Renal cortex interstitium (tissue), 15 donors: ENCODE results near the gene IP6K1. TPM values are rescaled to one million over a fixed set of nuclear protein-coding genes. Genes with fewer than 3 reads are reported as not detected.
"Not testable (repeated sequence)": the region's sequence is repeated elsewhere in the genome, so short reads cannot be mapped to it uniquely, and the experiment has no call there.

ENCODE experiments used
- DNase-seq, 11 donors: peaks; one replicate each; pipeline ENCODE4 v3.0.0-alpha.2; 2013; ENCODE audit warnings: low read depth in 9 of 11, low spot score in 4 of 11; ENCODE audit errors: extremely low read depth in 1 of 11
- long read RNA-seq, 16 experiments: transcript quantifications; one replicate each; lab custom pipeline, GENCODE V29; 2026
- polyA plus RNA-seq, 3 donors: library from polyadenylated mRNA; unstranded; fragments of 120-200 nt; gene quantifications; one replicate each; pipeline ENCODE4 v1.2.1, GENCODE V29; 2013; ENCODE audit not compliant: insufficient read length in 3 of 3

The IP6K1 gene
- polyA plus RNA-seq = 10 to 100 TPM; 50.6 to 55.8 (median 51.2) TPM
- long read RNA-seq, donor 1, full-length matches to known transcripts = 13 of 13 reads
- long read RNA-seq, donor 1, partial matches to known transcripts = 0 of 13 reads
- long read RNA-seq, donor 1, other reads (novel, unspliced or antisense) = 0 of 13 reads
- long read RNA-seq, donor 2, full-length matches to known transcripts = 12 of 12 reads
- long read RNA-seq, donor 2, partial matches to known transcripts = 0 of 12 reads
- long read RNA-seq, donor 2, other reads (novel, unspliced or antisense) = 0 of 12 reads
- long read RNA-seq, donor 3, full-length matches to known transcripts = 18 of 18 reads
- long read RNA-seq, donor 3, partial matches to known transcripts = 0 of 18 reads
- long read RNA-seq, donor 3, other reads (novel, unspliced or antisense) = 0 of 18 reads
- long read RNA-seq, donor 4, full-length matches to known transcripts = 7 of 7 reads
- long read RNA-seq, donor 4, partial matches to known transcripts = 0 of 7 reads
- long read RNA-seq, donor 4, other reads (novel, unspliced or antisense) = 0 of 7 reads
- long read RNA-seq, donor 5 = 0 reads
- long read RNA-seq, donor 6, full-length matches to known transcripts = 20 of 20 reads
- long read RNA-seq, donor 6, partial matches to known transcripts = 0 of 20 reads
- long read RNA-seq, donor 6, other reads (novel, unspliced or antisense) = 0 of 20 reads
- long read RNA-seq, donor 7, full-length matches to known transcripts = 10 of 10 reads
- long read RNA-seq, donor 7, partial matches to known transcripts = 0 of 10 reads
- long read RNA-seq, donor 7, other reads (novel, unspliced or antisense) = 0 of 10 reads
- long read RNA-seq, donor 8, full-length matches to known transcripts = 21 of 105 reads
- long read RNA-seq, donor 8, partial matches to known transcripts = 84 of 105 reads
- long read RNA-seq, donor 8, other reads (novel, unspliced or antisense) = 0 of 105 reads
- long read RNA-seq, donor 9, full-length matches to known transcripts = 6 of 6 reads
- long read RNA-seq, donor 9, partial matches to known transcripts = 0 of 6 reads
- long read RNA-seq, donor 9, other reads (novel, unspliced or antisense) = 0 of 6 reads
- long read RNA-seq, donor 10, full-length matches to known transcripts = 6 of 6 reads
- long read RNA-seq, donor 10, partial matches to known transcripts = 0 of 6 reads
- long read RNA-seq, donor 10, other reads (novel, unspliced or antisense) = 0 of 6 reads
- long read RNA-seq, donor 11, full-length matches to known transcripts = 9 of 14 reads
- long read RNA-seq, donor 11, partial matches to known transcripts = 5 of 14 reads
- long read RNA-seq, donor 11, other reads (novel, unspliced or antisense) = 0 of 14 reads
- long read RNA-seq, donor 12, full-length matches to known transcripts = 1 of 1 reads
- long read RNA-seq, donor 12, partial matches to known transcripts = 0 of 1 reads
- long read RNA-seq, donor 12, other reads (novel, unspliced or antisense) = 0 of 1 reads
- long read RNA-seq, donor 13, full-length matches to known transcripts = 24 of 35 reads
- long read RNA-seq, donor 13, partial matches to known transcripts = 11 of 35 reads
- long read RNA-seq, donor 13, other reads (novel, unspliced or antisense) = 0 of 35 reads
- long read RNA-seq, donor 14, full-length matches to known transcripts = 5 of 5 reads
- long read RNA-seq, donor 14, partial matches to known transcripts = 0 of 5 reads
- long read RNA-seq, donor 14, other reads (novel, unspliced or antisense) = 0 of 5 reads
- long read RNA-seq, donor 15, full-length matches to known transcripts = 7 of 7 reads
- long read RNA-seq, donor 15, partial matches to known transcripts = 0 of 7 reads
- long read RNA-seq, donor 15, other reads (novel, unspliced or antisense) = 0 of 7 reads
- long read RNA-seq, donor 16, full-length matches to known transcripts = 39 of 39 reads
- long read RNA-seq, donor 16, partial matches to known transcripts = 0 of 39 reads
- long read RNA-seq, donor 16, other reads (novel, unspliced or antisense) = 0 of 39 reads

DNA sequence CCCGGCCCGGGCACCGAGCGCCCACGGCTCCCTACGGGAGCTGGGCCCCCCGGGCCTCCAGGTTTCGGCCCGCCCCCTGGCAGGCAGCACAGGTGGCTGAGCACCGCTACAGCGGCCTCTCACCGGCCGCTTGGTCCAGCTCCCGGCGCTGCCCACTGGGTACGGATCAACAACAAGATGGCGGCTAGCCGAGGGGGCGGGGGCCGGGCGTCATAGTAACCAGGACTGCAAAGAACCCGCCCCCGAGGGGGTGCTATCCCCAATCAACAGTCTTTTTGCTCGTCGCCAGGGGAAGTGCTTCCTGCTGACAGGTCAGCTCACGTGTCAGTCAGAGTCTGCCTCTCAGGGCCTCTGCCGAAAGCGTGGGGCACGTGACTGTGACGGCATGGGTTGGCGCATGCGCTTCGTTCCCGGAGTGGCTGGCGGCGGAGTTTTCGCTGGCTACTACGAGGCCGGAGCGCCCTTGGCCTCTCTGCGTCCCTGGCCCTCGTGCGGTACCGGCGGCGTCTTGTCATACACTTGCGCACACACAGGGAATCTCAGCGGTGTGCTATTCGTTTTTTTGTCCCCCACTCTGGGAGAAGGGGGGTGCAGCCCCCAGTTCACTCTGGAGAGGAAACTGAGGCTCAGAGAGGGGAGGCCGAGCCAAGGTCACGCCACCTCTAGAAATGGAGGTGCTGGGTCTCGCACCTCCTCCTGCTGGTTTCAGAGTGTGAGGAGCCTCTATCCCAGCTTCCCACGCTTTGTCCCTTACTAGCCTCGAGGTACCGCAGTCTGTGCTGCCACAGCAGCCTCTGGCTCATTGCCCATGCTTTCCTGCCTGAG lies at the start of gene IP6K1:
Gene IP6K1, minus strand, starts transcription at position 186 of the 825 bp plus-strand sequence. CDS start 38,502 bp downstream, outside the sequence.
- peak; percentile 98 to 100 (median 100) for DNase-seq

DNA sequence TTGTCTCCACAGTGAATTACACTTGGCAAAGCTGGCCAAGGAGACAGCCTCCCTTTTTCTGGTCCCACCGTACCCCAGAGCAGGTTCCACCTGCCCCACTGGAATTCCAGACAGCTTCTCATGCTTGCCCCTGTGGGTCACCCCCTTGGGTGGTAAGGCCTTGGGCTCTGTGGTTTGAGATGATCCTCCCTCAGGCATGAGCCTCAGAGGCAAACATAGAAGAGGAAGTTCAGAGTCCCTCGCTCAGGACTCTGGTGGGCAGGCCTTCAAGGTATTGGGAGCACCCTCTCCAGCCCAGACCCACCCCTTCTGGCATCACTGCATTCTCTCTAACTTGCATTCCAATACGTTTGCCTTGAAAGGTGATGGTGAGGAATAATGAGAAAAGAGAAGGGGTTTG lies 45.0 kb upstream of the IP6K1 start:
- DNase-seq = no peak

DNA sequence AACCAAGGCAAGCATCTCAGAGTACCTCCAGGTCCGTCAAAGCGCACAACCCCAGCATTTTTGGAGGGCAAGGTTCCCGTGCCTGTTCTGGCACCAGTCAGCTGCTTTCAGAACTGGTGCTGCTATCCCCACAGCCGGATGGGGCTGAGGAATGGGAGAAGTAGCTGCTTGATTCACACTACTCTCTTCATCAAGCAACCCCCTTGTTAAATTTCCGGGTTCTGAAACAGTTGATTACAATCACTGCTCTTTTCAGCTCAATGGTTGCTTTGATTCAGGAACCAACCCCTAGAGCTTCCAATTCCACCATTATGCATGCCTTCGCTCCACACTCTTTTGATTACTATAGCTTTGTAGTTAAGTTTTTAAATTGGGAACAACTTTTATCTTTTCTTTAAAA lies 39.7 kb upstream of the IP6K1 start:
- DNase-seq = no peak

DNA sequence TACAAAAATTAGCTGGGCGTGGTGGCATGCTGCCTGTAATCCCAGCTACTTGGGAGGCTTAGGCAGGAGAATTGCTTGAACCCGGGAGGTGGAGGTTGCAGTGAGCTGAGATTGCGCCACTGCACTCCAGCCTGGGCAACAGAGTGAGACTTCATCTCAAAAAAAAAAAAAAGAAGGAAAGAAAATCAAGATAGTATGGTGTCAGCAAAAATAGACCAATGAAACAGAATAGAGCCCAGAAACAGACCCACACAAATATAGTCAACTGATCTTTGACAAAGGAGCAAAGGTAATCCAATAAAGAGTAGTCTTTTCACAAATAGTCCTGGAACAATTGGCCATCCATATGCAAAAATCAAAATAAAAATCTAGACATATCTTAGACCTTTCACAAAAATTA lies 36.8 kb upstream of the IP6K1 start:
- DNase-seq = not testable (repeated sequence)

DNA sequence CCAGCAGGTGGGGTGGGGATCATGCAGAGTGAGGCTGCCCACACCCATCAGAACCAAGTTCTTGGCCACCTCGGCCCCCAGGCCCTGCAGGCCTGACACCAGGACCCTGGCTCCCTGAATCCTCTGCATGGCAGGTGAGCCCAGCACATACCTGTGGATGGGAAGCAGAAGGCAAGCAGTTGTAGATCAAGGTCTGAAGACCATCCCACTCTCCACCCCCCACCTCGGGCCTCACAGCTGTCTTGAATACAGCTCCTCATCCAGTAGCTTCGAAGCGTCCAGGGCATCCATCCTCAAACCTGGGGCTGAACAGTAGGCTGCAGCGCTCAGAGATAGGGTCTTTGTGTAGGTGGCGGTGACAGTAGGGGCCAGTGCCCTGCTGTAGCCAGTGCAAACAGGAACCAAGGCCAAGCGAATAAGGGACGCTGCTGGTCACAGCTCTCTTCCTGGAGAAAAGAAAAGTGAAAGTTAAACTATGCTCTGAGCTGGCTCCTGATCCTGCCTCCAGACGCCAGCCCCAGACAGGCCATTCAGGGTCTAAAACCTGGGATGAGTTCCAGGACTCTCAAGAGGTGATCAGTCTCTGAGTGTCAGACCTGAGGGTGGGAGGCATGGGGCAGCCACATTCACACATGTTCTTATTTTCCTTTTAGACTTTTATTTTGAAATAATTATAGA lies 27.3 kb upstream of the IP6K1 start, which contains the start of gene UBA7:
Gene UBA7, minus strand, starts transcription at position 457 of the 678 bp plus-strand sequence. Its CDS starts 166 bp downstream, at position 291.
- peak in 6 of 11 donors; percentile 45 to 68 (median 50) for DNase-seq

DNA sequence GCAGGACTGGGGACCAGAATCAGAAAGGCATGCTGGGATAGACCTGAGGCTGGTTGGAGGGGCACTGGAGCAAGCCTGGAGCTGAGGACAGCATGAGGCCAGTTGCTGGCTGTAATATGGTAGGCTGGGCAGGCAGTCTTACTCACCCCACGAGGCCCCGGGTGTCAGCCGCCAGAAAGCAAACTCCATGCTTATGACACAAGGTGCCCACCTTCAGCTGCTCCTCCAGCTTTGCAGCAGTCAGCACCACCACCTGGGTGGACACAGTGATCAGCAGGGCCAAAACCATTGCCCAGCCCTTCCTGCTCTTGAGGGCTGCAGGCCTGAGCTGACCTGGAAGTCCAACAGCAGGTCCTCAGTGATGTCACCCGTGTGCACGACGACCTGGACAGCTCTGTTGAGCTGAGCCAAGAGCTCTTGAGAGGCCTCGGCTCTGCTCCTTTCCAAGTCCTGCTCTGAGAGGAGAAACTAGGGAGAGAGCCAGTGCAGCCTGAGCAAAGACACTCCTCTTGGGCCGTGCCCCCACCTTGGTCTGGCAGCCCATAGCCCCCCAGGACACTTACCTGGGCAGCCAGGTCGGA lies 26.7 kb upstream of the IP6K1 start:
- no peak for DNase-seq

GRCh38 chr3:49807431-49808114 lies 21.2 kb upstream of the IP6K1 start:
- DNase-seq = peak in 5 of 11 donors; percentile 54 to 70 (median 60)

DNA sequence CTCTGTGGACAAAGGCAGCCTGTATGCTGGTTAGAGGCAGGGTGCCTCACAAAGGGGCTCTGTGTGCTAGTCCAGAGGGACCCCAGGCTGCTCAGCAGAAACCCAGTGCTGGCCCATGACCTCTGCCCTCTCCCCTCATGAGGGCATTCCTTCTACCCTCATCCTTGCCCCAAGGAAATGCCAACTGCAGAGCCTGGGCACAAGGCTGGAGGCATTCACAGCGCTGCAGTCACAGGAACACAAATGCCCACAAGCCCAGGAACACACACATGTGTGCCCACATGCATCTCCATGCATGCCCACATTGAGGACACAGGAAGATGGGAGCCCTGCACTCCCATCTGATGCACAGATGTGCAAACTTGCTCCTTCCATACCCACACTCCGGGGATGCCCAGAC lies 20.5 kb upstream of the IP6K1 start:
- DNase-seq = no peak

- DNase-seq = peak in 8 of 11 donors; percentile 72 to 88 (median 81)
Measured at GRCh38 chr3:49805897-49806701, 19.8 kb upstream of the IP6K1 start.

DNA sequence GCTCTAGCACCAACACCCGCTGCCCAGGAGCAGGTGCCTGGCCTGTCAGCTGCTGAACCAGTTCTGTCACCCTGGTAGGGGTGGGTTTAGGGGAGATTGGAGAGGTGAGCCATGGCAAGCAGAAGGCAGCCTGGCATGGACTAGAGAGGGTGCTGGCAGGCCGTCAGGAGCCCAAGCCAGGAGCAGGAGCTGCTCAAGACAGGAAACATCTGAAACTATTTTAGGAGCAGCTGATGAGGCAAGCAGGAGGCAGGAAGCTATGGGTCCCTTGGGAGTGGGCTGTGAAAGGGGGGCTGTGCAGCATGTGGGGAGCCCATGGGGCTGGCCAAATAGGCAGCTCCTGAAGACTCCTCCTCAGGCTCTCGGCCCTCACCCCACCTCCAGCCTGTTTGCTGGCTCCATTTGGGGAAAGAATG lies 19.0 kb upstream of the IP6K1 start:
- DNase-seq = peak in 7 of 11 donors; percentile 65 to 90 (median 83)

GRCh38 chr3:49804141-49805041 lies 18.0 kb upstream of the IP6K1 start:
- DNase-seq = no peak

GRCh38 chr3:49803465-49804140 lies 17.3 kb upstream of the IP6K1 start:
- peak in 5 of 11 donors; percentile 58 to 72 (median 63) for DNase-seq
